ENCODE data around the gene GPSM1.
A peak's percentile ranks its signal among the peaks of the same experiment; 100 is the strongest.
"Not testable (repeated sequence)": the region's sequence is repeated elsewhere in the genome, so short reads cannot be mapped to it uniquely, and the experiment has no call there.

The GPSM1 gene

GRCh38 chr9:136319244-136319643, 8.1 kb upstream of the GPSM1 start:
- DNase-seq = not testable (repeated sequence)

DNA sequence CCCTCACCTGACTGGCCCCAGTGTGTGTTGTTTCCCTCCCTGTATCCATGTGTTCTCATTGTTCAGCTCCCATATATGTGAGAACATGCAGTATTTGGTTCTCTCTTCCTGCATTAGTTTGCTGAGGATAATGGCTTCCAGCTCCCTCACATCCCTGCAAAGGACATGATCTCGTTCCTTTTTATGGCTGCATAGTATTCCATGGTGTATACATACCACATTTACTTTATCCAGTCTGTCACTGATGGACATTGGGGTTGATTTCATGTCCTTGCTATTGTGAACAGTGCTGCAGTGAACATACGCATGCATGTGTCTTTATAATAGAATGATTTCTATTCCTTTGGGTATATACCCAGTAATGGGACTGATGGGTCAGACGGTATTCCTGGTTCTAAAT, 7.4 kb upstream of the GPSM1 start:
- DNase-seq = not testable (repeated sequence)

DNA sequence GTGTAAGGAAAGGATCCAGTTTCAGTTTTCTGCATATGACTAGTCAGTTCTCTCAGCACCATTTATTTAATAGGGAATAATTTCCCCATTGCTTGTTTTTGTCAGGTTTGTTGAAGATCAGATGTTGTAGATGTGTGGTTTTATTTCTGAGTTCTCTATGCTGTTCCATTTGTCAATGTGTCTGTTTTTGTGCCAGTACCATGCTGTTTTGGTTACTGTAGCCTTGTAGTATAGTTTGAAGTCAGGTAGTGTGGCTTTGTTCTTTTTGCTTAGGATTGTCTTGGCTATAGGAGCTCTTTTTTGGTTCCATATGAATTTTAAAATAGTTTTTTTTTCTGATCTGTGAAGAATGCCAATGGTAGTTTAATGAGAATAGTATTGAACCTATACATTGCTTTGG, 6.4 kb upstream of the GPSM1 start:
- DNase-seq = not testable (repeated sequence)

GRCh38 chr9:136321561-136321960, 5.8 kb upstream of the GPSM1 start:
- DNase-seq = no peak

GRCh38 chr9:136322756-136323330, 4.5 kb upstream of the GPSM1 start:
- no peak for DNase-seq

DNA sequence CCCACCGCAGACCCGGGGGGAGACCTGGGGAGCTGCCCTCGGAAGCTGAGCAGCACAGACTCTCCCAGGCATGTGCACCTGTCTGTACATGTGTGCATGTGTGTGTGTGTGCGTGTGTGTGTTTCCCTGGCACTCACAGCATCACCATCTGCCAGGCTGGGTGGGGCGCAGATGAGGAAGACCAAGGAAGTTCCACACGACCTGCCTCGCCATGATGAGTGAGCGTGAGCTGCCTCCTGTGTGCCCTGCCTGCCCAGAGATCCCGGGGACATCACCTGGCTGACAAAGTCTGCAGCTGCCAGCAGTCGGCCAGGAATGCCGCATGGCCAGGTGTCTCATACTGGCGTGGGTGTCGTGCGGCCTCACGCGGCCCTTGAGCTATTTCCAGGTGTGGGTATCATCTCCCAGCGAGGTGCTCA, 4.0 kb upstream of the GPSM1 start:
- DNase-seq = peak; percentile 38

DNA sequence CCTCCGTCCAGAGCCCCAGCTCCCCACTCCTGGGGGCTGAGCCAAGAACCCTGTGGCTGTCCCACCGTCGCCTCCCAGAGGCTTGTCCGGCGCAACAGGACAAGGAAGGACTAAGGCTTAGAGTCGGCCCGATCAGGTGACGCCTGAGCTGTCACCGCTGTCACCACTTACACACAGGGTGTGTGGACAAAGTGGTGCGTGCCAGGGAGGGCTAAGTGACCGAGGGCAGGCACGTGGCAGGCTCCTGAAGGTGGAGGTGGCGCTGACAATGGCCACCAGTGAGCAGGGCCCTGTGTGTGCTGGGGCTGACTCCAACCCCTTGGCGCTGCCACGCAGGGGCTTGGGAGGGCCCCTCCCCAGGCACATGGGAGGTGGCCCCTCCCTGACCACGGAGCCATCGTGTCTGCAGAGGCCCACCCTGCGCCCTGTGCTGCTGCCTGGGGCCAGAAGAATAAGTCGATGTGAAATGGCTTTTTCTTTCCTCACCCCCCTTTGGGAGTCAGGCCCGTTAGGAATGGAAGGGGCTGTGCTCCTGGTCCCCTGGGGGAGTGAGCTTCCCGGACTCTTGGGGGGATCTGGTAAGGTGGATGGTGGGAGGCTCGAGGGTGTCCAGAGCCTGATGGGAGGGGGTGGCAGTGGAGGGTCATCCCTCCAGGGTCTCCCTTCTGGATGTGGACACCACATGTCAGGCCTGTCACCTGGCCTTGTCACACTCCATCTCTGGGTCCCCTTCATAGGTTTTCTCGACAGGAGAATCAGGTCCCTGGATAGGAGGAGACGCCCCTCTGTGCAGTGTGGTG, 2.6 kb upstream of the GPSM1 start:
- DNase-seq = no peak

DNA sequence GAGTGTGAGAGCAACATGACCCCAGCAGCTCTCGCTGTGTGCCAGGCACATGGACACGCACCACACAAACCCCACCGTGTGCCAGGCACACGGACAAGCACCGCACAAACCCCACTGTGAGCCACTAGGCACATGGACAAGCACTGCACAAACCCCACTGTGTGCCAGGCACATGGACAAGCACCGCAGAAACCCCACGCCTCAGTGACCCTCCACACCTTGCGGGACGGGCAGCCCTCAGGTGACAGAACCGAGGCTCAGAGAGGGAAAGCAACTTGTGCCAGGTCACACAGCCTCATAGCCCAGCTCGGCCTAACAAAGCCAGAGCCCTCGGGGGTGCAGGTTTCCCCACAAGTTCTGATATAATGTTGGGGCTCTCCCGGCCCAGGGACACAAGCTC, 2.0 kb upstream of the GPSM1 start:
- no peak for DNase-seq

GRCh38 chr9:136326061-136326760, 1.1 kb upstream of the GPSM1 start:
- DNase-seq = no peak

GRCh38 chr9:136326761-136327303, 507 bp upstream of the GPSM1 start:
- DNase-seq = no peak

GRCh38 chr9:136328011-136328621, 777 bp downstream of the GPSM1 start:
- DNase-seq = peak; percentile 49

DNA sequence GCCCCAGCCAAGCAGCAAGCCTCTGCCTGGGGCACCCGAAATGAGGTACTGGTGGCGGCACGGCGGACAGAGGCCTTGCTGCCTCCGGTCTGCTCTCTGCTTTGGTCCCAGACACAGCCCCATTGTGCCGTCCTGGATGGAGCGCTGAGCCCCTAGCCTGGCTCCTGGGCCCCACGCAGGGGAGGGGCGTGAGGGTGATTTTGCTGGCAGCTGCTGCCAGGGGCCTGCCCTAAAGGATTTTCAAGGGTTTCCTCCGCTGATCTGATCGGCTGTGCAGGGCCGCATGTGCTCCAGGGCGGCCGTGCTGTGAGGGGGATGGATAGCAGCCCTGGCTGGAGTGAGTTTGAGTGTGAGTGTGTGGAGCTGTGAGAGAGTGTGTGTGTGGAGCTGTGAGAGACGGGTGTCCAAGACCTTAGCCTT, 1.3 kb downstream of the GPSM1 start:
- no peak for DNase-seq

GRCh38 chr9:136329211-136329627, 1.9 kb downstream of the GPSM1 start:
- no peak for DNase-seq

GRCh38 chr9:136329636-136330405, 2.5 kb downstream of the GPSM1 start:
- no peak for DNase-seq

- no peak for DNase-seq
These were observed 3.2 kb downstream of the GPSM1 start for GRCh38 chr9:136330406-136330990.

GRCh38 chr9:136331030-136331429, 3.7 kb downstream of the GPSM1 start:
- DNase-seq = no peak

DNA sequence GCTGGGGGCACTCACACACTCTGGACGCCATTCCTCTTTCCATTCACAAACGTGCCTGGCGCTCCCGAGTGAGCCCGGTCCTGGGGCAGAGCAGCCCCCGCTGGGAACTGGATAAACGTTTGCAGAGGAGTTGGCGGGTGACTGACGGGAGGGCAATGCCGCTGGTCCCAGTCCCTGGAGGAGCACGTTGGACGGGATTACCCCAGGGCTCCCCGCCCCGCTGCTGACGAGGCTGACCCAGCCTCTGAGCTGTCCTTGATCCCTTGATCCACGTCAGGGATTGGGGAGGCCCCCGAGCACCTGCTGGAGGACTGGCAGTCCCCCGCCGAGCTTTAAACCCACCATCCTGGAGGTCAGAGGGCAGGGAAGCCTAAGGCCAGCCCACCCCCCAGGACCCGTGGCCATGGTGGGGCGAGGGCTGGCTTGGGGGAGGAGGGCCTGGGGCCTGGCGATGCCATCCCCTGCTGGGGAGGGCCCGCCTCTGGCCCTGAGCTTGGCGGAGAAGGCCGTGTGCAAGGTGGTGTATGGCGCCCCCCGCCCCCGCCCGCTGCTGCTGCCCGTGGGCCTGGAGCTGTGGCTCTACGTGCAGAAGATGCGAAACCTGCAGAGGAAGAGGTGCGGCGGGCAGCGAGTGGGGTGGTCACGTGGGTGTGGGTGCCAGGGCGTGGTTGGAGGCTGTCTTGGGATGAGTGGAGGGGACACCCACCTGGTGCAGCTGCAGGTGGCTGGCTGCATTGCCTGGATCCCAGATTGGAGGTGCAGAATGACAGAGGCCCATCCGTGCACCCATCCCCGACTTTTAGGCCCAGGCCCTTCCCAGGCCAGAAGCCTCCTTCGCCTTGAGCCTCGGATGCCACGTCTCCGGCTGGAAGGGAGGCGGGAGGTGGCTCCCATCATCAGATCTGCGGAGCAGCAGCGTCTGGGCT, 4.5 kb downstream of the GPSM1 start:
- DNase-seq = no peak

DNA sequence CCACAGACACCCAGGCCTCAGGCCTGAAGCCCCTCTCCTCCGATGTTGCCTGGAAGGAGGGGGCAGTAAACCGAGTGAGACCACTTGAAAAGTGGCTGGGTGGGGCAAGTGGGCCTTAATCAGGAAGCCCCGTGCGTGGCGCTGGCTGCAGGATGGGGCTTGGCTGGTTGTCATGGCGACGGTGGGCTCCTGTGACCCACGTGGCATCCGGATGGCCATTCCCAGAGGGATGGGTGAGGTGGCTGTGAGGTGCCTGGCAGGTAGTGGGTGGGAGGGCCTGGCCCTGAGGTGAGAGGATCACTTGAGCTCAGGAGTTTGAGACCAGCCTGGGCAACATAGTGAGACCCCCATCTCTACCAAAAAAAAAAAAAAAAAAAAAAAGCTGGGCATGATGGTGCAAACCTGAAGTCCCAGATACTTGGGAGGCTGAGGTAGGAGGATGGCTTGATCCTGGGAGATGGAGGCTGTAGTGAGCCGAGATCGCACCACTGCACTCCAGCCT, 5.2 kb downstream of the GPSM1 start:
- no peak for DNase-seq

DNA sequence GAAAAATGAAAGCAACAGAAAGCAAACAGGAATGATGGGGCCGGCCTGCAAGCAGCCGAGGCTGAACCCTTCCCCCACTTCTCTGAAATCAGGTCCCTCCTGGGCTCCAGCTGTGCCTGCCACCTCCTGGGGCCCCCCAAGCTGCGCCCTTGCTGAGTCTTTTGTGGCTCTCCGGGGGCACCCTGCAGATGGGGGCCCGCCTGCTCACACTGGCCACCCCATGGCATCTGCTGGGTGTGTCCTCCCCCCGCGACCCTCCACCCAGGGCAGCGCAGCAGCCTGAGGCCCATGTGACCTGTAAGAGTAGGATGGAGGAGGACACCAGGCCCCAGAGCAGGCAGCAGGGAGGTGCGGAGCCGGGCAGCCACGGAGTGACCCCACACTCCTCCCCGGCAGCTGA, 5.7 kb downstream of the GPSM1 start:
- no peak for DNase-seq

DNA sequence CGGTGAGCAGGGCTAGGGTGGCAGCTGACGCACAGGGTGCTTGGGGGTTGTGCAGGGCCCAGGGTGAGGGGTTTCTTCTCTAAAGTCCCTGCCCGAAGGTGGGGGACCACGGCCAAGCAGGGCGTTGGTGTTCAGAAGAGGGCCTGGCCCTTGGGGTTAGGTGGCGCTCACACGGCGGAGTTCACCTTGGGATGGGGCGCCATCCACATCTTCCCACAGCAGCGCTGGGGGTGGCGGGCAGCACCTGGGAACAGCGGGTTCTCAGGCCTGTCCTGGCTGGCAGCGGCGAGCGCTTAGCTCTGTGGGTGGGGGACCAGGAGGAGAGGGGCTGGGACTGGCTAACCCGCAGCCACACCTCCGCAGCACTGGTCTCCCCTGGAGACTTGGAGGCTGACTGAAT, 6.1 kb downstream of the GPSM1 start:
- no peak for DNase-seq

- DNase-seq = no peak
These were observed 7.2 kb downstream of the GPSM1 start for GRCh38 chr9:136334541-136334940.
